SK-N-SH (cell line): ENCODE results near the gene AKTIP. TPM values are rescaled to one million over a fixed set of nuclear protein-coding genes. Genes with fewer than 3 reads are reported as not detected.

Source experiments
- CTCF ChIA-PET: fragments of 300-600, 350-600 bp; formaldehyde crosslinking; extraction: SDS; loops from one replicate; lab custom pipeline; 2021; lab: Yijun Ruan, JAX
- POLR2A ChIA-PET: fragments of 350-600 bp; sonication (Branson Sonifier 250); formaldehyde crosslinking; extraction: SDS; loops from one replicate; lab custom pipeline; 2020; ENCODE audit warnings: antibody characterized with exemption, inconsistent platforms; lab: Yijun Ruan, JAX
- DNase-seq: peaks from one replicate; pipeline ENCODE4 v3.0.0; 2012
- H2AFZ ChIP-seq: fragments of 200-600 bp; sonication (generic); 2 replicates; pipeline ENCODE4 v1.8.1; 2016; ENCODE audit warnings: antibody characterized with exemption, mild to moderate bottlenecking, low read depth
- H3F3A ChIP-seq: fragments of 200-600 bp; sonication (generic); replicated peaks from 2 replicates; pipeline ENCODE3; 2016; ENCODE audit warnings: antibody characterized with exemption, mild to moderate bottlenecking; ENCODE audit not compliant: insufficient read depth
- H3K27ac ChIP-seq, 2 experiments: fragments of 200-500 bp in 1 of 2; fragments of 200-600 bp in 1 of 2; sonication (Bioruptor generic) in 1 of 2; sonication (generic), shearing (Covaris generic) in 1 of 2; 2 replicates each; pipeline versions ENCODE4 v1.5.1 to v1.6.1; 2014 to 2016; ENCODE audit warnings: low read depth in 2 of 2, inconsistent platforms in 1 of 2, low read length in 1 of 2, mild to moderate bottlenecking in 1 of 2, mixed read lengths in 1 of 2
- H3K27me3 ChIP-seq: fragments of 200-600 bp; sonication (generic), shearing (Covaris generic); 2 replicates; pipeline ENCODE4 v1.6.1; 2016; ENCODE audit warnings: mixed run types; ENCODE audit not compliant: insufficient read depth
- H3K36me3 ChIP-seq, 2 experiments: fragments of 200-500 bp in 1 of 2; fragments of 200-600 bp in 1 of 2; sonication (Bioruptor generic) in 1 of 2; sonication (generic) in 1 of 2; replicated peaks in 1 of 2; 2 replicates each; pipeline versions ENCODE3 to v1.5.1; 2014 to 2016; ENCODE audit warnings: low read length in 1 of 2, mild to moderate bottlenecking in 1 of 2; ENCODE audit not compliant: insufficient read depth in 2 of 2, control insufficient read depth in 1 of 2
- H3K4me1 ChIP-seq, 2 experiments: fragments of 200-500 bp in 1 of 2; fragments of 200-600 bp in 1 of 2; sonication (Bioruptor generic) in 1 of 2; sonication (generic), shearing (Covaris generic) in 1 of 2; 2 replicates each; pipeline versions ENCODE4 v1.5.1 to v1.6.1; 2014 to 2016; ENCODE audit warnings: low read depth in 1 of 2, low read length in 1 of 2, mixed run types in 1 of 2; ENCODE audit not compliant: insufficient read depth in 2 of 2, control insufficient read depth in 1 of 2
- H3K4me2 ChIP-seq: fragments of 200-600 bp; sonication (generic), shearing (Covaris generic); 2 replicates; pipeline ENCODE4 v1.6.1; 2017; ENCODE audit warnings: mixed run types
- H3K4me3 ChIP-seq, 2 experiments: fragments of 200-500 bp in 1 of 2; fragments of 200-600 bp in 1 of 2; sonication (Bioruptor generic) in 1 of 2; sonication (generic), shearing (Covaris generic) in 1 of 2; 2 replicates each; pipeline versions ENCODE4 v1.5.1 to v1.8.1; 2014 to 2016; ENCODE audit warnings: low read depth in 2 of 2, inconsistent platforms in 1 of 2, low read length in 1 of 2, mild to moderate bottlenecking in 1 of 2, mixed read lengths in 1 of 2, moderate library complexity in 1 of 2
- H3K79me2 ChIP-seq: fragments of 200-600 bp; sonication (generic); 2 replicates; pipeline ENCODE4 v1.8.1; 2017; ENCODE audit warnings: mild to moderate bottlenecking; ENCODE audit not compliant: insufficient read depth
- H3K9ac ChIP-seq: fragments of 200-600 bp; sonication (generic); 2 replicates; pipeline ENCODE4 v1.6.1; 2017; ENCODE audit warnings: mixed run types
- H3K9me2 ChIP-seq: fragments of 200-600 bp; sonication (generic); 2 replicates; pipeline ENCODE4 v1.6.1; 2017; ENCODE audit warnings: mixed run types
- H3K9me3 ChIP-seq: fragments of 200-600 bp; sonication (generic); 2 replicates; pipeline ENCODE4 v1.6.1; 2017; ENCODE audit warnings: mixed run types, mild to moderate bottlenecking, moderate library complexity
- H4K20me1 ChIP-seq: fragments of 200-600 bp; sonication (generic); 2 replicates; pipeline ENCODE4 v1.6.1; 2017; ENCODE audit warnings: mild to moderate bottlenecking, mixed run types; ENCODE audit not compliant: insufficient read depth
- CHD2 ChIP-seq: fragments of 150-350 bp; IDR thresholded peaks from 2 replicates; pipeline ENCODE4 v1.6.1; 2018; ENCODE audit warnings: low read length; ENCODE audit not compliant: partially characterized antibody
- ELF1 ChIP-seq: IDR thresholded peaks from 2 replicates; pipeline ENCODE4 v1.4.0; 2012
- EP300 ChIP-seq, 2 experiments: IDR thresholded peaks; 2 replicates each; pipeline versions ENCODE4 v1.4.0 to v1.6.1; 2012; ENCODE audit warnings: borderline replicate concordance in 1 of 2, low read depth in 1 of 2, low read length in 1 of 2
- FOXJ3 ChIP-seq: sonication (generic); formaldehyde crosslinking; IDR thresholded peaks from 2 replicates; pipeline ENCODE4 v1.5.1; 2020; ENCODE audit warnings: mild to moderate bottlenecking, missing genetic modification reagents
- GATA2 ChIP-seq: sonication (generic); formaldehyde crosslinking; IDR thresholded peaks from 2 replicates; pipeline ENCODE4 v1.5.0; 2020; ENCODE audit warnings: mild to moderate bottlenecking, missing genetic modification reagents
- JUND ChIP-seq: IDR thresholded peaks from 2 replicates; pipeline ENCODE4 v1.4.0; 2012
- MXI1 ChIP-seq: IDR thresholded peaks from 2 replicates; pipeline ENCODE4 v1.6.1; 2012; ENCODE audit warnings: mild to moderate bottlenecking, low read depth, low read length, improper control_type of control experiment
- NFIC ChIP-seq: IDR thresholded peaks from 2 replicates; pipeline ENCODE4 v1.4.0; 2012; ENCODE audit warnings: borderline replicate concordance
- RCOR1 ChIP-seq: fragments of 150-350 bp; IDR thresholded peaks from 2 replicates; pipeline ENCODE4 v1.6.1; 2017; ENCODE audit warnings: antibody characterized with exemption, low read length
- RFX5 ChIP-seq: IDR thresholded peaks from 2 replicates; pipeline ENCODE4 v1.6.1; 2012; ENCODE audit warnings: mild to moderate bottlenecking, improper control_type of control experiment, low read length
- RXRA ChIP-seq: IDR thresholded peaks from 2 replicates; pipeline ENCODE4 v1.4.0; 2012; ENCODE audit warnings: low read depth, mild to moderate bottlenecking, borderline replicate concordance
- TEAD4 ChIP-seq: IDR thresholded peaks from 2 replicates; pipeline ENCODE4 v1.4.0; 2012; ENCODE audit warnings: mild to moderate bottlenecking, borderline replicate concordance; ENCODE audit not compliant: insufficient read depth
- WGBS: methylation state at CpG from one replicate; pipeline ENCODE4 v1.1.6; 2017; ENCODE audit warnings: low lambda C conversion rate; 5-methylcytosine and 5-hydroxymethylcytosine counted together
- polyA plus RNA-seq, 3 experiments: library from polyadenylated mRNA; depleted of rRNA; stranded (reverse); fragments of >200 nt; gene quantifications; 2 replicates each; pipeline ENCODE4 v1.2.3, GENCODE V29; 2012
- TF ChIP-seq, protein P1 (sequence below): fragments of 150-350 bp; IDR thresholded peaks from 2 replicates; pipeline ENCODE4 v1.6.1; 2016; ENCODE audit warnings: mild to moderate bottlenecking, low read depth, low read length
- TF ChIP-seq, protein P2 (sequence below): IDR thresholded peaks from 2 replicates; pipeline ENCODE4 v1.4.0; 2012; ENCODE audit warnings: low read depth, borderline replicate concordance
- TF ChIP-seq, protein P3 (sequence below): IDR thresholded peaks from 2 replicates; pipeline ENCODE4 v1.4.0; 2012; ENCODE audit warnings: low read depth
- TF ChIP-seq, protein P4 (sequence below): IDR thresholded peaks from 2 replicates; pipeline ENCODE4 v1.6.1; 2012; ENCODE audit warnings: mild to moderate bottlenecking, low read depth, low read length, moderate library complexity
- TF ChIP-seq, protein P5 (sequence below): IDR thresholded peaks from 2 replicates; pipeline ENCODE4; 2012
- TF ChIP-seq, protein P6 (sequence below): fragments of 200-600 bp; sonication (generic); IDR thresholded peaks from 2 replicates; pipeline ENCODE4 v1.6.1; 2017; ENCODE audit warnings: antibody characterized with exemption, mild to moderate bottlenecking, moderate library complexity

Gene AKTIP
- polyA plus RNA-seq, 1 of the 3 experiments (the other 2 are of a cell fraction), result 21.0 TPM

DNA sequence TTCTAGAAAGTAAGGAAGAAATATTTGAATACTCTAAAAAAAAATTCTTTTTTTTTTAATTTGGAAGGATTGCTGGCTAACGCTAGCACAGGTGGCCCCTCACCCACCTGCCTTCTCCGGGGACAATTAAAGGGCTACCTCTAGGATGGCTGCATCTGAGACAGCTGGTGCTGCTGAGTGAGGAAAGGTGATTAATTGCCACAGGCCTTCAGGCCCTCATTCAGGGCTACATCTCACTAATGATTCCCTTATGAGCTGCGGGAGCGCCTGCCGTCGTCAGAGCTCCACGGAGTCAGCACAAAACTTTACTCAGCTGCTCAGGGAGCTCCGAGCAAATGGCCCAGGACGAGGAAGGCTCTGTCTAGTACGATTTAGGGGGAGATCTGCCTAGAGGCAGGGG, 27.0 kb upstream of the AKTIP start:
- Histone ChIP-seq H3F3A (no peaks in the 10 kb centered on the region), H3K9me2 (no peaks in the 10 kb centered on the region), H4K20me1 (no peaks in the 10 kb centered on the region), H3K79me2 (no peaks in the 10 kb centered on the region), H3K4me1 (peaks cover 0 to 14% of the 10 kb centered on the region in 2 experiments; a peak in 1 of 4 replicates), H3K4me2 (no peak overlapping the region), H3K27me3 (no peaks in the 10 kb centered on the region; the same call in 1 of the 2 replicates), H3K27ac (no peak overlapping the region), H3K9me3 (no peaks in the 10 kb centered on the region), H2AFZ (no peak overlapping the region), H3K9ac (no peak overlapping the region), H3K4me3 (no peak overlapping the region), H3K36me3 (no peaks in the 10 kb centered on the region)
- peak; percentile 61 for DNase-seq
- no peak for TF ChIP-seq TEAD4
- TF ChIP-seq EP300 (IDR thresholded peaks at IDR 0.05; ENCODE audit: borderline replicate concordance in 1 of 2, low read depth in 1 of 2, low read length in 1 of 2), result no peak
- TF ChIP-seq RFX5, result no peak
- no peak for TF ChIP-seq RXRA
- no peak for TF ChIP-seq JUND
- TF ChIP-seq ELF1, result no peak
- TF ChIP-seq RCOR1, result no peak
- TF ChIP-seq, protein P1, sequence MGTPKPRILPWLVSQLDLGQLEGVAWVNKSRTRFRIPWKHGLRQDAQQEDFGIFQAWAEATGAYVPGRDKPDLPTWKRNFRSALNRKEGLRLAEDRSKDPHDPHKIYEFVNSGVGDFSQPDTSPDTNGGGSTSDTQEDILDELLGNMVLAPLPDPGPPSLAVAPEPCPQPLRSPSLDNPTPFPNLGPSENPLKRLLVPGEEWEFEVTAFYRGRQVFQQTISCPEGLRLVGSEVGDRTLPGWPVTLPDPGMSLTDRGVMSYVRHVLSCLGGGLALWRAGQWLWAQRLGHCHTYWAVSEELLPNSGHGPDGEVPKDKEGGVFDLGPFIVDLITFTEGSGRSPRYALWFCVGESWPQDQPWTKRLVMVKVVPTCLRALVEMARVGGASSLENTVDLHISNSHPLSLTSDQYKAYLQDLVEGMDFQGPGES, result no peak
- TF ChIP-seq GATA2 (CRISPR knock-in tag), result no peak
- TF ChIP-seq, protein P2, sequence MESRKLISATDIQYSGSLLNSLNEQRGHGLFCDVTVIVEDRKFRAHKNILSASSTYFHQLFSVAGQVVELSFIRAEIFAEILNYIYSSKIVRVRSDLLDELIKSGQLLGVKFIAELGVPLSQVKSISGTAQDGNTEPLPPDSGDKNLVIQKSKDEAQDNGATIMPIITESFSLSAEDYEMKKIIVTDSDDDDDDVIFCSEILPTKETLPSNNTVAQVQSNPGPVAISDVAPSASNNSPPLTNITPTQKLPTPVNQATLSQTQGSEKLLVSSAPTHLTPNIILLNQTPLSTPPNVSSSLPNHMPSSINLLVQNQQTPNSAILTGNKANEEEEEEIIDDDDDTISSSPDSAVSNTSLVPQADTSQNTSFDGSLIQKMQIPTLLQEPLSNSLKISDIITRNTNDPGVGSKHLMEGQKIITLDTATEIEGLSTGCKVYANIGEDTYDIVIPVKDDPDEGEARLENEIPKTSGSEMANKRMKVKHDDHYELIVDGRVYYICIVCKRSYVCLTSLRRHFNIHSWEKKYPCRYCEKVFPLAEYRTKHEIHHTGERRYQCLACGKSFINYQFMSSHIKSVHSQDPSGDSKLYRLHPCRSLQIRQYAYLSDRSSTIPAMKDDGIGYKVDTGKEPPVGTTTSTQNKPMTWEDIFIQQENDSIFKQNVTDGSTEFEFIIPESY, result no peak
- TF ChIP-seq FOXJ3 (CRISPR knock-in tag), result no peak
- TF ChIP-seq NFIC, result no peak
- TF ChIP-seq, protein P3, sequence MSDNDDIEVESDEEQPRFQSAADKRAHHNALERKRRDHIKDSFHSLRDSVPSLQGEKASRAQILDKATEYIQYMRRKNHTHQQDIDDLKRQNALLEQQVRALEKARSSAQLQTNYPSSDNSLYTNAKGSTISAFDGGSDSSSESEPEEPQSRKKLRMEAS, result no peak
- no peak for TF ChIP-seq MXI1
- TF ChIP-seq, protein P4, sequence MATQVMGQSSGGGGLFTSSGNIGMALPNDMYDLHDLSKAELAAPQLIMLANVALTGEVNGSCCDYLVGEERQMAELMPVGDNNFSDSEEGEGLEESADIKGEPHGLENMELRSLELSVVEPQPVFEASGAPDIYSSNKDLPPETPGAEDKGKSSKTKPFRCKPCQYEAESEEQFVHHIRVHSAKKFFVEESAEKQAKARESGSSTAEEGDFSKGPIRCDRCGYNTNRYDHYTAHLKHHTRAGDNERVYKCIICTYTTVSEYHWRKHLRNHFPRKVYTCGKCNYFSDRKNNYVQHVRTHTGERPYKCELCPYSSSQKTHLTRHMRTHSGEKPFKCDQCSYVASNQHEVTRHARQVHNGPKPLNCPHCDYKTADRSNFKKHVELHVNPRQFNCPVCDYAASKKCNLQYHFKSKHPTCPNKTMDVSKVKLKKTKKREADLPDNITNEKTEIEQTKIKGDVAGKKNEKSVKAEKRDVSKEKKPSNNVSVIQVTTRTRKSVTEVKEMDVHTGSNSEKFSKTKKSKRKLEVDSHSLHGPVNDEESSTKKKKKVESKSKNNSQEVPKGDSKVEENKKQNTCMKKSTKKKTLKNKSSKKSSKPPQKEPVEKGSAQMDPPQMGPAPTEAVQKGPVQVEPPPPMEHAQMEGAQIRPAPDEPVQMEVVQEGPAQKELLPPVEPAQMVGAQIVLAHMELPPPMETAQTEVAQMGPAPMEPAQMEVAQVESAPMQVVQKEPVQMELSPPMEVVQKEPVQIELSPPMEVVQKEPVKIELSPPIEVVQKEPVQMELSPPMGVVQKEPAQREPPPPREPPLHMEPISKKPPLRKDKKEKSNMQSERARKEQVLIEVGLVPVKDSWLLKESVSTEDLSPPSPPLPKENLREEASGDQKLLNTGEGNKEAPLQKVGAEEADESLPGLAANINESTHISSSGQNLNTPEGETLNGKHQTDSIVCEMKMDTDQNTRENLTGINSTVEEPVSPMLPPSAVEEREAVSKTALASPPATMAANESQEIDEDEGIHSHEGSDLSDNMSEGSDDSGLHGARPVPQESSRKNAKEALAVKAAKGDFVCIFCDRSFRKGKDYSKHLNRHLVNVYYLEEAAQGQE, result no peak
- TF ChIP-seq CHD2, result no peak
- TF ChIP-seq, protein P5, sequence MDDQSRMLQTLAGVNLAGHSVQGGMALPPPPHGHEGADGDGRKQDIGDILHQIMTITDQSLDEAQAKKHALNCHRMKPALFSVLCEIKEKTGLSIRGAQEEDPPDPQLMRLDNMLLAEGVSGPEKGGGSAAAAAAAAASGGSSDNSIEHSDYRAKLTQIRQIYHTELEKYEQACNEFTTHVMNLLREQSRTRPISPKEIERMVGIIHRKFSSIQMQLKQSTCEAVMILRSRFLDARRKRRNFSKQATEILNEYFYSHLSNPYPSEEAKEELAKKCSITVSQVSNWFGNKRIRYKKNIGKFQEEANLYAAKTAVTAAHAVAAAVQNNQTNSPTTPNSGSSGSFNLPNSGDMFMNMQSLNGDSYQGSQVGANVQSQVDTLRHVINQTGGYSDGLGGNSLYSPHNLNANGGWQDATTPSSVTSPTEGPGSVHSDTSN, result no peak
- TF ChIP-seq, protein P6, sequence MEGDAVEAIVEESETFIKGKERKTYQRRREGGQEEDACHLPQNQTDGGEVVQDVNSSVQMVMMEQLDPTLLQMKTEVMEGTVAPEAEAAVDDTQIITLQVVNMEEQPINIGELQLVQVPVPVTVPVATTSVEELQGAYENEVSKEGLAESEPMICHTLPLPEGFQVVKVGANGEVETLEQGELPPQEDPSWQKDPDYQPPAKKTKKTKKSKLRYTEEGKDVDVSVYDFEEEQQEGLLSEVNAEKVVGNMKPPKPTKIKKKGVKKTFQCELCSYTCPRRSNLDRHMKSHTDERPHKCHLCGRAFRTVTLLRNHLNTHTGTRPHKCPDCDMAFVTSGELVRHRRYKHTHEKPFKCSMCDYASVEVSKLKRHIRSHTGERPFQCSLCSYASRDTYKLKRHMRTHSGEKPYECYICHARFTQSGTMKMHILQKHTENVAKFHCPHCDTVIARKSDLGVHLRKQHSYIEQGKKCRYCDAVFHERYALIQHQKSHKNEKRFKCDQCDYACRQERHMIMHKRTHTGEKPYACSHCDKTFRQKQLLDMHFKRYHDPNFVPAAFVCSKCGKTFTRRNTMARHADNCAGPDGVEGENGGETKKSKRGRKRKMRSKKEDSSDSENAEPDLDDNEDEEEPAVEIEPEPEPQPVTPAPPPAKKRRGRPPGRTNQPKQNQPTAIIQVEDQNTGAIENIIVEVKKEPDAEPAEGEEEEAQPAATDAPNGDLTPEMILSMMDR, result no peak
- ChIA-PET CTCF (interaction anchor here (0.9 to 5.4 kb wide), 5 partner anchors 14 to 20 kb away, joined by 3 to 26 read pairs (median 5); no protein-coding TSS in a partner anchor), POLR2A (no interaction called here)
- 24% methylated on average over 8 of the region's 10 CpGs for WGBS
